Hepatocyte (in vitro differentiated cells): ENCODE measurements around the gene SERPINB13.

Source experiments
- CTCF ChIP-seq: fragments of 200-600 bp; sonication (generic); IDR thresholded peaks from 2 replicates; pipeline ENCODE4 v1.5.1; 2016; ENCODE audit warnings: antibody characterized with exemption, mild to moderate bottlenecking; ENCODE audit not compliant: poor library complexity
- EZH2phosphoT487 ChIP-seq: fragments of 200-600 bp; sonication (generic); IDR thresholded peaks from one replicate; pipeline ENCODE4 v1.6.1; 2018; ENCODE audit warnings: antibody characterized with exemption, mild to moderate bottlenecking, low read depth, moderate library complexity; ENCODE audit not compliant: unreplicated experiment, severe bottlenecking

GRCh38 chr18:63564021-63564420 lies 23.1 kb upstream of the SERPINB13 start:
- TF ChIP-seq CTCF = no peak
- TF ChIP-seq EZH2phosphoT487 = no peak
